Stimulated activated CD4-positive, alpha-beta T cell treated with anti-CD3 and anti-CD28 coated beads, Interleukin-1b, Interleukin-23, amount 100 ng/mL, for 4 hours (primary cell): ENCODE results near the gene OR2A12.
"Not testable (repeated sequence)": the region's sequence is repeated elsewhere in the genome, so short reads cannot be mapped to it uniquely, and the experiment has no call there.

Experiments used
- DNase-seq, 2 donors: peaks; one replicate each; pipeline ENCODE4 v3.0.0-alpha.2; 2020; ENCODE audit warnings: low read depth in 2 of 2

OR2A12 gene

DNA sequence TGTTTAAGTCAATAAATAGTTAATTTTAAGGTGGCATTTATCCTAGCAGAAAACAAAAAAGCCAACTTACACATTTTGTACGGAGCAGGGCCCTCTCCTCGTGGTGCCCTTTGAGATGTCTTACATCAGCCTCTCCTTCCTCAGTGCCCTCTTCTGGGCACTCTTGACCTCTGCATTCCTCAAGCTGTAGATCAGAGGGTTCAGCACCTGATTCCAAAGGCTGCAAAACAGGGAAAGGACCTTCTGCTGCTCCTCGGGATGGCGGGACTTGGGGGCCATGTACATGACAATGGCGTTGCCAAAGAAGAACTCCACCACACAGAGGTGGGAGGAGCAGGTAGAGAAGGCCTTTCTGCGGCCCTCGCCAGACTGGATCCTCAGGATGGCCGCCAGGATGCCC lies 32.3 kb downstream of the OR2A12 start:
- DNase-seq: no peak

DNA sequence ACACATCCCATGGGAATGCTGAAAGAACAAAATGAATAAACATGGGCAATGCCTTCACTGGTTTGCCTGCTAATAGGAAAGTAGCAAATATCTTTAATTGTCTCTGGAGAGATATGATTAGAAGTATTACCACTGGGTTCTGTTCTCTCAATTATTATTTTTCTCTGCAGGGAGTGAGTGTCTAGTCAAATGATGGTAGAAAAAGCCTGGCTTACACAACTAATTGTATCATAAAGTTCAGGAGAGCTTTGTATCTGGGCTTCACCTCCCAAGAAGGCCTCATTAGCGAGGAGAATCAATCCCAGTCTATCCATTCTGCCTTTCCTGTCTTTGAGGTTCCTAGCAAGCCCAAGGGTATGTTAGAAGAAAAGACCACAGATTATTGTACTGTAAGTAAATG lies 36.8 kb downstream of the OR2A12 start, which contains the start of gene OR2A14:
TSS of gene OR2A14 (plus strand) at position 301 of the 400 bp plus-strand sequence. CDS start 5,937 bp downstream, outside the sequence.
- DNase-seq: no peak

DNA sequence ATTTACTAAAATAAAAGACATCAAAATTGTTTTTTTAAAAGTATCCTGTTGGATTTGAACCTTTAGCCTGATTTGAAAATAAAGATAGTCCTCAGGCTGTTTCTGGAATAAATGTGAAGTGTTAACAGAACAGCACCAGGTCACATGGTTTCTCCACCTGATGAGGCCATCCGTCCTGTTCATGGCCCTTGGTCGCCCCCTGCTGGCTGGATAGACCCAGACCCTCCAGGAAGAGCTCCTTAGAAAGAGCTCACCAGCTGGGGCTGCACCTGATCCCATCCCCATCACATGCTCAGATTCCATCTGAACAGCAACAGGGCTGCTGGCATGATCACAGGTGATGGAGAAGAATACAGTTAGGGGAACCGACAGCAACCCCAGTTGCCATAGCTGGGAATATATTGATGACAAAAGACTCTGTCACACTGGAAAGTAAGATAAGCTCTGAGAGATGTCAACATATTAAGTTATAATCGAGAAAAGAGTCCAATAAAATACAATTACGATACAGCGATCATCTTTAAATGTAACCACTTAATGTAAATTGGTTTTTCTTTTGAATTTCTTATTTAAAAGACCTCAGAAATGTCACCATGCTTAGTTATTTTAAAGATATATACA lies 41.7 kb downstream of the OR2A12 start:
- DNase-seq: peak; percentile 85 to 94

DNA sequence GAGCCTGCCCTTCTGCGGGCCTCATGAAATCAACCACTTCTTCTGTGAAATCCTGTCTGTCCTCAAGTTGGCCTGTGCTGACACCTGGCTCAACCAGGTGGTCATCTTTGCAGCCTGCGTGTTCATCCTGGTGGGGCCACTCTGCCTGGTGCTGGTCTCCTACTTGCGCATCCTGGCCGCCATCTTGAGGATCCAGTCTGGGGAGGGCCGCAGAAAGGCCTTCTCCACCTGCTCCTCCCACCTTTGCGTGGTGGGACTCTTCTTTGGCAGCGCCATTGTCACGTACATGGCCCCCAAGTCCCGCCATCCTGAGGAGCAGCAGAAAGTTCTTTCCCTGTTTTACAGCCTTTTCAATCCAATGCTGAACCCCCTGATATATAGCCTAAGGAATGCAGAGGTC lies 43.5 kb downstream of the OR2A12 start:
- DNase-seq: not testable (repeated sequence)

GRCh38 chr7:144130730-144131129 lies 44.7 kb downstream of the OR2A12 start:
- DNase-seq: no peak

GRCh38 chr7:144132262-144132661 lies 46.2 kb downstream of the OR2A12 start:
- no peak for DNase-seq

GRCh38 chr7:144133307-144133706 lies 47.2 kb downstream of the OR2A12 start:
- DNase-seq: no peak

DNA sequence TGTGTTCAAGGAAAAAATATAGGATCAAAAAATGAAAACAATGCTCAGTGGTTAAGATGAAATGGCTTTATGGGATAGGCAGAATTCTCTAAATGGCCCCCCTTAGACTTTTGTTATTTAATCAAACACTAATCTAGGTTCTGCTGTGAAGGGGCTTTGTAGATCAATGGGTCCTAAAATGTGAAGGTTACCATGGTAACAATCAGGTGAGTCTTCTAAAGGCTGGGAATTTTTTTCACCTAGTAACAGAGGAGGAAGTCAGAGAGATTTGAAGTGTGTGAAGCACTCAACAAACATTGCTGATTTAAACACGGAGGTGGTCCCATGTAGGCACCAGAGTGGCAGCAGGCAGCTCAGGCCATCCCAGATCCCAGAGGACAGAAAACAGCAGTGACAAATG lies 48.0 kb downstream of the OR2A12 start:
- DNase-seq: no peak

DNA sequence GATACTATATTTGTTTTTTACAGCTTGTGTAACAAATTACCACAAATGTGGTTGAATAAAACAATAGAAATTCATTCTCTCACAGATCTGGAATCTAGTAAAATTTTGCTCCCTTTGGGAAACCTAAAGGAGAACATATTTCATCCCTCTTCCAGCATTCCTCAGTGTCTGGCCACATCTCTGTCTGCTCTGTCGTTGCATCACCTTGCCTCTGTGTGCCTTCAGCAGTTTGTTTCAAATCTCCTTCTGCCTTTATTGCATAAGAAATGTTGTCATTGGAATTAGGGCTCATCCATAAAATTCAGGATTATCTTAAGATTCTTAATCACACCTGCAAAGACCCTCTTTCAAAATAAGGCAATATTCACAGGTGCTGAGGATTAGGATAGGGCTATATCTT lies 51.4 kb downstream of the OR2A12 start:
- no peak for DNase-seq

GRCh38 chr7:144142187-144142586 lies 56.1 kb downstream of the OR2A12 start:
- no peak for DNase-seq

DNA sequence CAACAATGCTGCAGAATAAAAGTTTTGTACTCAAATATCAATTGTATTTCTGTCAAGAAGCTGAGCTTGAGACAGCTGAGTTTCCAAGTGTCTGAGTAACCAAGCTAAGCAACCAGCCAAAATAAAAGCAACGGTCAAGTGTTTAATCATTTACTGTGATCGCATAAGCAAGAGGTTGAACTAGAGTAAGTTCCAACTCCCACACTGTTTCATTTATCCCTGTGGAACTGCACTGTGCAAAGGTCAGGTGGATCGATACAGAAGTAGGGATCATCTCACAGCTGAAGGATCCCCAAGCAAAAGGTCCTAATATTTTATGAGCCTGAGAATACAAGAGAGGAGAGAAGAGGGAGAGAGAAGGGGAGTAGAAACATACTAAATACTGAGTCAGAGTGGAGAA lies 58.3 kb downstream of the OR2A12 start:
- DNase-seq: no peak

DNA sequence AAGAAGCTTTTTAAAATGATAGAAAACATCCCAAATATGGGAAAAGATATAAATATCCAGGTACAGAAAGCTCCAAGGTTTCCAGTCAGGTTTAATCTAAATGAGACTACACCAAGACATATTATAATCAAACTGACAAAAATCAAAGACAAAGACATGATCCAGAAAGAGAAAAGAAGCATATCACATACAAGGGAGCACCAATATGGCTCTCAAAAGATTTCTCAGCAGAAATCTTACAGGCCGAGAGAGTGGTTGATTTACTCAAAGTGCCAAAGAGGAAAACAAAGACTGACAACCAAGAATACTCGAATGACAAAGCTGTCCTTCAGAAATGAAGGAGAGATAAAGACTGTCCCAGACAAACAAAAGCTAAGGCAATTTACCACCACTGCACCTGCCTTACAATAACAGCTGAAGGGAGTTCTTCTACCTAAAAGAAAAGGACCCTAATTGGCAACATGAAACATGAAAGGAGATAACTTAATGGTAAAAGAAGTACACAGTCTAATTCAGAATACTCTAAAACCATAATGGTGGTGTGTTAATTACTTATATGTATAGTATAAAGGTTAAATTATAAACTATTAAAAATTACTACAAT lies 62.2 kb downstream of the OR2A12 start:
- no peak for DNase-seq
